Esophagus squamous epithelium (tissue), 4 donors: ENCODE measurements around the gene PHC2.

Experiments used
- CTCF ChIP-seq, 6 experiments: fragments of 450-650 bp in 4 of 6; fragments of 200-600 bp in 2 of 6; sonication (generic) in 2 of 6; IDR thresholded peaks; one replicate each; pipeline ENCODE4 v1.5.1; 2016 to 2019; ENCODE audit warnings: antibody characterized with exemption in 6 of 6, mild to moderate bottlenecking in 4 of 6, moderate library complexity in 4 of 6
- POLR2A ChIP-seq, 4 donors: fragments of 450-650 bp; IDR thresholded peaks; one replicate each; pipeline ENCODE4 v1.6.1; 2017; ENCODE audit warnings: antibody characterized with exemption in 4 of 4, mild to moderate bottlenecking in 4 of 4, moderate library complexity in 3 of 4

DNA sequence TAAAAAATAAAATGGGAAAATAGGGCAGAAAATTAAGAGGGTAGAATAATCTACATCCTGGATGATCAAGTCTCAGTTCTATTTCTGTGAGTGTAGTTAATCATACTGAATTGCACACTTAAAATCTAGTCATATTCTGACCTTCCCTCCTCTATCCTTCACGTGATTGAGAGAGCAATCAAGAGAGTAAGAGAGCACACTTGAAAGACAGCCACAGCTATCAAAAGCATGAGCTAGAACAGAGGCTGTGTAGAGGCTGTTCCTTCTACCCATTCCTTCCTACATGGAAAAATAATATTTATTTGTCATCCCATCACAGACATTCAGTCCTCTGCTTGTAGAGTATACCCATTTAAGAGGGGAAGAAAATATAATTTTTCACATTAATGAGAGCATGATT is 52.4 kb downstream of the PHC2 start:
- TF ChIP-seq POLR2A (IDR thresholded peaks at IDR 0.05) (no peak), CTCF (IDR thresholded peaks at IDR 0.05) (no peak)
